HCEC 1CT (cell line): ENCODE data around the gene CYLD.

Experiments
- DNase-seq: peaks from one replicate; pipeline ENCODE4 v3.0.0-alpha.2; 2017

The CYLD gene

DNA sequence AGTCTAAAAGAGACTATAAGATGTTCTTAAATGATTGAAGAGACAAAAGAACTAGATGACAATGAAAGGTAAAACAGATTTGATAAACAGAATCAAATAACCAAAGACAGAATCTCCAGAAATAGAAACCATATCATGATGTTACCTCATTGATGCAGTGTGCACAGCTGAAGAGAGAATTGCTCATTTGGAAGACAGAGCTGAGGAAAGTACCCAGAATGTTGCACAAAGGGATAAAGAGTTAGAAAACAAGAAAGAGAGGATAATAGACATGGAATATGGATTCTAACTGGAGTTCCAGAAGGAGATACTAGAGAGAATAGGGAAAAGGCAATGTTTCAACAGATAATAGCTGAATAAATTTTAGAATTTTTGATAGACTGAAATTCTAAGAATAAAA lies 47.9 kb downstream of the CYLD start:
- no peak for DNase-seq

DNA sequence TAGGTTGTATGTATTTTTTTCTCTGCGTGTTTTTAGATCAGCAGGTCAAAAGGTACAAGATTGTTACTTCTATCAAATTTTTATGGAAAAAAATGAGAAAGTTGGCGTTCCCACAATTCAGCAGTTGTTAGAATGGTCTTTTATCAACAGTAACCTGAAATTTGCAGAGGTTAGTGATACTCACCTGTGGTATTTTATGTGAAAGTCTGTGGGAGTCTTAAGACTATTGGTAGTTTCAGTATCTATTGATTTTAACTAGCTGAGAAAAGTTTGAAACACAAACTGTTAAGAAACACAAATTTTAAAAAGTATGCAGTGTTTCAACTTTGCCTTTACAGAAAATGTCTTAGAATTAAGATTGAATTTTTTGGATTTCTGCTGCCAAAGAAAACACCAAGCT lies 49.6 kb downstream of the CYLD start:
- no peak for DNase-seq

DNA sequence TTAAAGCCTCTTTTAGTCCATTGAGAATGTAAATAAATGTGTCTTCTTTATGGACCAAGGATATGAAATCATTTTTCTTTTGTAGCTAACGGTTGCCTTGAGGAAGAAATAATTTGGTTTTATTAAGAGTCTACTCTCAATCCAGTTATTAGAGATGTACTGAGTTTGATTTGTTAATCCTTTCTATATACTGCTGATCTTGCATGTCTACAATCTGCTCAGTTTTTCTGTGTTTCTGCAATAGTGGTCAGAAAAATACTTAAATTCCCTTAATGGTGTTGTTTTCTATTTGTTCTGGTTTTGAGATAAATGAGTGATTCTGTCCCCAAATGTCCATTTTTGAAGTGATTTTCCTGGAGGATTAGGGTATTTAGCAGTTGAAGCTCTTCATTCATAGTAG lies 54.9 kb downstream of the CYLD start:
- no peak for DNase-seq

DNA sequence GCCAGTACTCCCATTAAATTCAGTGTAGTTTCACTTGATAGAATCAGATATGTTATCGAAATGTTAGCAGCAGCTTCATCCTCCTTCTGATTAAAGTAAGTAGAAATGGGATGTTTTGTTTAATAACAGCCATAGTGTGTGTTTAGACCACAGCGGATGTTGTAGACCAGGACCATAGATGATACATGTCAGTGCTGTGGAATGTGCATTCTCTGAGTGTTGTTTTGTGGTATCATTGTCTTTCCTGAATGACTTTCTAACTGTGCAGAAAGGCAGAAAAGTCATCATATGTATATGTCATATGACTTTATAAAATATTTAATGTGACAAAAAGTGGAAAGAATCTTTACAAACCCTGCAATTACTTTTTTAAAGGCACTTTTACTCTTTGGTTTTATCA lies 55.6 kb downstream of the CYLD start:
- peak; percentile 53 for DNase-seq

DNA sequence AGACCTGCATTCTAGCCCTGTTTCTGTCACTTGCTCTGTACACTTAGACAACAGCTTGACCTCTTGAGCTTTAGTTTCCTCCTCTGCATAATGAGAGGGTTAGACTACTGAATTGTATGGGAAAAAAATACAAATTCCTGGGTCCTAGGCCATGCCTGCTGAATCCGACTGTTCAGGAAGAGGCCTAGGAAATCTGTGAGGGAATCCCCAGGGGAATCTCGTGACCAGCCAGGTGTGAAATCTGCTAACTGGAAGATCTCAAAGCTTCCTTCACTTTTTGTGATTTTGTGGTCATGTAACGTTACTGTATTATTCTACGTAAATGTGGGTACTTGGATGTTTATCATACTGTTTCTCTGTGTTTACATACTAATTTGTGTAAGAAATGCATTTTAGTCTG lies 58.2 kb downstream of the CYLD start:
- DNase-seq: no peak

DNA sequence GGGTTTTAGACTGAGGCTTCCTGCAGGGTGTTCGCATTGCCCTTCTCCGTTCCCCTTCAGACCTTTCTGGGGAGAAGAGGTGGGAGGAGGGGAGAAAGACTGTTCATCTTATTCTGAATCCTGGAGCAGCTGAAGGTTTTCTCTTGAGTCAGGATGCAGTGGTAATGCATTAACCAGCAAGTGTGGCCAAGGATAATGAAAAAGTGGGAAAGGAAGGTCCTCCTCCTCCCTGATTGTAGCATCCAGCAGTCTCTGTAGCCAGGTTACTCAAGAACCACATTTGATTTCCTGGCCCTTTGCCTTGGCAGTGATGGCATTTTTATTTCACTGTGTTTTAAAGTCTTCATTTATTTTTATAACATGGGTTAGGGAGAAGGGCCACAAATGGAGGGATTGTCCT lies 59.1 kb downstream of the CYLD start:
- DNase-seq: no peak

DNA sequence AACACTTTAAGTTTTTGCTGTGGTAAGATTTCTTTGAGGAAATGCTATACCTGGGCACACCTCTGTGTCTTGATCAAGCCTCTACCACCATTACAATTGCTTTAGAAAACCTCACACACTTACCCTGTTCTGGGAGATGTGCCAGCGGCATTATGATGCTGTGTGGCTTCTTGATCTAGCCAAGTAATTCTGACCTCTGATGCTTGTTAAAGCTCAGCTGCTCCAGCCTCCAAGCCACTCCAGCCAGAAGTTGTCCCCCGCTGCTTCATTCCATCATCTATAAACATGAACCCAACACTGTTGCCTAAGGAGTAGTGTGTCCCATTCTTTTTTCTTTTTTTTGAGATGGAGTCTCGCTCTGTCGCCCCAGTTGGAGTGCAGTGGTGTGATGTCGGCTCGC lies 60.1 kb downstream of the CYLD start:
- peak; percentile 11 for DNase-seq

DNA sequence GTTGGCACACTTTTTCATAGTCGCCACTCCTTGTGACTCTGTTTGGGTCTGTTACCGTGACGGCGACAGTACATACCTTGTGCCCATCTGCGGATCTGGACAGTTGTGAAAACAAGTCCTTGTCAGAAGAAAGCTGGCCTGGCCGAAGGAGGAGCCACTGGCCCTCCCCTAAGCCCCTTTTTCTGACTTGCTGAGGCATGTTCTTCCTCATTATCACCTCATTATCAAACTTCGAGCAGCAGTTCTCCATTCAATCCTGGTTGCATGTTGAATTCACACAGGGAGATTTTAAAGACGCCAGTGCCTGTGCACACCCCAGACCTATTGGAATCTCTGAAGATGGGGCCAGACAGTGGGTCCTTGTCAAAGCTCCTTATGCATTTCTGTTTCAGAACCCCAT lies 61.1 kb downstream of the CYLD start:
- no peak for DNase-seq

DNA sequence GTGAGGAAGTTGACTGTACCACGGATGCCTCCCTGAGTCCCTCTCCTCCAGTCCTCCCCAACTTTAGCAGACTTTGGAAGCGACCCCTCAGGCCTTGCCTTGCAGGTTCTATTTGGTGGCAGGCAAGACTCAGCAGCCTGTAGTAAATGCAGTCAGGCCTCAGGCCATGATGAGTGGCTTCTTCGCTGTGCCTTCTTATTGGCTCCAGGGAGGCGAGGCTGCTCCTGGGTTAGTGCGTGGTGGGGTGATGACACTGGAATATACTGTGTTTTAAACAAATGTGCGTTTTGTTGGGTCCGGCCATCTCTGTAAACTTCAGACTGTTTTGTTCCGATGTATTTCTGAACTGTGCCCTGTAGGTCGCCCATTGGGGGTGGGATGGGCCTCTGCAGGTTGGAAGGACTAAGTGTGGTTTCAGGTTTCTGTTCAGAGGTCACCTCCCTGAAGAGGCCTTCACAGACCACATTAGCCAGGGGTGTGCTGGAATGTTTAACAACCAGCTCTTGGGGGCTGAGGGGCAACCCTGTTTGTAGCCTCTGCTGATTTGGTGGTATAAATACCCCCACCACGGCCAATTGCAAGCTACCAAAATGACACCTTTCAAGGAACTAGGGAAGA lies 62.5 kb downstream of the CYLD start:
- DNase-seq: no peak

DNA sequence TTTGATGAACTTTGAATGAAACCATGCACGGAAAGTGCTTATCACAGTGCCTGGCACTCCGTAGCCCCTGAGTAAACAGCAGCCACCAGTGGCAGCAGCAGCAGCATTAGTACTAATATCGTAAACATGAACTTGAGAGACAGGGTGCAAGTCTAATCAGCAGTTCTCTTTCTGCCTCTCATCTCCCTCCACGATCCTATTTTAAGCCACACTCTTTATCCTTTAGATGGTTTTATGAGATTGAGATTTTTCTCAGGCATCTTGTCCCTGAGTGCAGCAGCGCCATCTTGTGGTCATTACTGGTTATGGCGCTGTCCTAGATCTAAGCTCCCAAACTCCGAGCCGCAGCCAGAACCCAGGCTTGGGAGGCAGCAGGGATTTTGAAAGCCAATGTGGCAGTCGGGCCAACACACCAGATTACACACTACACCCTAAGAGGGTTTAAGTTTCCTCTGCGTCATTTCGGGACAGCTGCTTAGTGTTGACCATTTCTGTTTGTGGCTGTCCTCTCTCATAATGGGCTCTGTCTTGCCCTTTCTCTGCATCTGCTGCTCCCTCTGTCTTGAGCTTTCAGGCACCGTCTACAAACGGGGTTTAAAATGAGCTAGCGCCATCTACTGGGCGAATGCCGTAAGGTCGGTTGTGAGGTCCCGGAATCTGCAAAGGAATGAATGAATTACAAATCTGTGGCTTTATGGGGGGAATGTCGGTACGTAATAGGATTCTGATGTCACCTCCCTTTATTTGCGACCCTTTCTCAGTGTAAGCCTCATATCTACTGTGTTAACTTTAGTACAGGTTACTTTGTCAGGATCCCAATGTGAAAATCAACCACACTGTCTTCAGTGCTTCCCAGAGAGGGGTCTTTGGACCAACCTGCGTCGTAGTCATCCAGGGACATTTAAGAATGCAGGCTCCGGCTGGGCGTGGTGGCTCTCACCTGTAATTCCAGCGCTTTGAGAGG lies 64.5 kb downstream of the CYLD start:
- DNase-seq: peak; percentile 77

DNA sequence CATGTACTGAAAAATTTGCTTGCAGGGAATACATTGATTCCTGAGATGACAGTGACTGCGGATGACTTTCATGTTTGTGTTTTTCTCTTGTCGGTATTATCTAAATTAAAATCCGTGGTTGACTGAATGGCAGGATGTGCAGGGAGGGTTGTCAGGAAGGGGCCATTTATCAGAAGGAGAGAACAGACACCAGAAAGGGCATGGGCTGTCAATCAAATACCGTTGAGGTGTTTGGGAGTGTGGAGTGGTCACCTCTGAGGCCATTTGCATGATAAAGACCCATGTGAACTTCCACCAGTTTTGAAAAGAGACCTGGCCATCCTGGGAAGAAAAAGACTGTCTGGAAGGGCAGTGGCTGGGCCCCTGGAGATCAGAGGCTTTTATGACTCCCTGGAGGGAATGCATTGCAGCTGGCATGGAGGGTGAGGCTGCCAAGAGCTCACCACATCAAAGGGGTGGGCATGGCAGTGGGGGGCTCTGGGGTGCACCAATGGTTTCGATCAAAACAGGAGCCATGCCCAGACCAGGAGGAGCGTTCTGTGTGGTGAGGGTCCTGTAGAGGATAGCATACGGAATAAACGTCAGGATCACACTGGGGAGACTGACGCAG lies 67.1 kb downstream of the CYLD start:
- no peak for DNase-seq

DNA sequence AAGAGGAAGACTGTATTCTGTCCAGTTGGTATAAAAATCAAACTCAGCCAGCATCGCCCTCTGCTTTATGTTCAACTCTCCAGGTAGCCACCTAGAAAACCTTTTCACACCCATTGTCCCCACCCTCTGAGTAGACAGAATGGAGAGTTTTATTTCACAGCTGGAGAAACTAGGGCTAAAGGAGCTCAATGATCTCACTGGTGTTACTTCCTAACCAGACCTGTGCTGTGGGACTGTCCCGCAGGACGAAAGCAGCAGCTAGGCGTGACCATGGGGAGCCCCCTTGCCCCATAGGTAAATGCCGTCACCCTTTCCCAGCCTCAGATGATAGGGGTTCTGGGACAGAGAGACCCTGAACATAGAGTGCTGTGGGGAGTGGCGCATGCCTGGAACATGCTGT lies 67.7 kb downstream of the CYLD start:
- DNase-seq: no peak

DNA sequence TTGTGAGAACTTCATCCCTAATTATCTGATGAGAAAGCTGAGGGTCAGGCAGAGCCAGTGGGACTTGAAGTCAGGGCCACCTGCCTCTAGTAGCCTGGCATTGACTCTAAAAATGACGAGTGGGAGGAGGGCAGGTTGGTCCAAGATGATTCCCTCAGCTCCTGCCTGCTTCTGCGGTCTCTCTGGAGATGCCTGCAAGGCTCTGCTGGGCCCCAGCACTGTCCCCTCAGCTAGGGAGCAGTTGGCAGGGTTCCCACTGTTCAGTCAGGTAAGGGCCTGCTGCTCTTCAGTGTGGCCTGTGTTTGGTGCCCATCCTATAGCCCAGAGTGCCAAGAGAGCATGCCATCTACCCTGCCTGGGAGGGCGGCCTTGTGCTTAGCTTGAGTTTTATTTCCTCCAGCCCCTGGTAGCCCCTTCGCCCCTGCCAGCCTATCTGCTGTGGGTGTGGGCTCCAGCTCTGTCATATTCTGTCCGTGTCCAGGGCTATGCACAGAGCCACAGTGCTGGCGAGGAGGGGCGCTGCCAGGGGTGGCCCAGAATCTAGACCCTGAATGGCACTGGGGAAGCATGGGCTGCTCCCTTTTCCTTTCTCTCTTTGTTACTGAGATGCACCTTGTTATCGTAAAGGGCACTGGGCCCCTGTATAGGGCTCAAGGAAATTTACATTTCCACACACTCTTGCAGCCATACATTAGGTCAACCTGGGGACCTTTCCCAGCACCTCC lies 68.5 kb downstream of the CYLD start:
- no peak for DNase-seq

DNA sequence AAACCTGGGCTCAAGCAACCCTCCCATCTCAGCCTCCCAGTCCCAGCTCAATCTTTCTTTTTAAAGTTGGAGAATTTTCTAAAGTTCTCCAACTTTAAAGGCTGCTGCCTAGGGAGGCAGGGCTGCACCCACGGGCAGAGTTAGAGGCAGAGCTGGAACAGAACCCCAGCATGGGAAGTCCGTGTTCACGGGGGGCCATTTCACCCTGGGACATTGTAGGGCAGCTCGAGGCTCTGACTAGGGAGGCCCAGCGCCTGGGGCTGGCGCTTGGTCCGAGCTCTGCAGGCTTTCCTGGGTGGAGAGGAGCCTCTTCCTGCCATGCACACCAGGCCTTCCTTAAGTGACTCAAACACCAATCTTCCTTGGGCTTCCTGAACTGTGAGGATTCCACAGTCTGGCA lies 70.2 kb downstream of the CYLD start:
- DNase-seq: no peak

DNA sequence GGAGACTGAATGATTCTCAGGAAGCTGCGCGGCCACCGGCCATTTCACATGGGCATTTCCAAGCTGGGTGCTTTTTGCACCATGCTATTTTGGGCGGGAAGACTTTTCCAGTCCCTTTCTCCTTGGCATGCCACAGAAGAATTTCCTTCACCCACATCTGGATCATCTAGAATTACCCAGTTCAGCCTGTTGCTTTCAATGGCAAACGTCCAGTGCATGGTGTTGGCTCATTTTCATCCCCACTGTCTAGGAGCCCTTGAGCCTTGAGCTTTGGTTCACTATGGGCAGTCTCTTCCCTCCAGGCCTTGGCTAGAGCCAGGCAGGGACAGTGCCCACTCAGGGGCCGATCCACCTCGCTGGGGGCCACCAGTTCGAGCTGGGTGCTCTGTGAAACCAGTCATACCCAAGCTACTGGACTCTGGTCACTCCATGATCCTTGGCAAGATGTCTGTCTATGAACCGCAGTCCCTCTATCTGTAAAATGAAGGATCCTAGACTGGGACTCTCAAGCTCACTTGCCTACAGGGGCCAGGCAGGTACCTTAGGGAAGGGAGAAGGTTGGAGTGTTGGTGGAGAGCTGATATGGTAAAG lies 71.1 kb downstream of the CYLD start:
- DNase-seq: no peak

DNA sequence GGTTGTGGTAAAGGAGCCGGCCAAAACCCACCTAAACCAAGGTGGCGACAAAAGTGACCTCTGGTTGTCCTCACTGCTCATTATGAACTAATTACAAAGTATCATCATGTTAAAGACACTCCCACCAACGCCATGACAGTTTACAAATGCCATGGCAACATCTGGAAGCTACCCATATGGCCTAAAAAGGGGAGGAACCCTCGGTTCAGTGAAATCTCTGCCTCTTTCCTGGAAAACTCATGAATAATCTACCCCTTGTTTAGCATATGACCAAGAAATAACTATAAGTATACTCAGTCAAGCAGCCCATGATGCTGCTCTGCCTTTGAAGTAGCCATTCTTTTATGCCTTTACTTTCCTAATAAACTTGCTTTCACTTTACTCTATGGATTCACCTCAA lies 72.2 kb downstream of the CYLD start:
- DNase-seq: no peak

DNA sequence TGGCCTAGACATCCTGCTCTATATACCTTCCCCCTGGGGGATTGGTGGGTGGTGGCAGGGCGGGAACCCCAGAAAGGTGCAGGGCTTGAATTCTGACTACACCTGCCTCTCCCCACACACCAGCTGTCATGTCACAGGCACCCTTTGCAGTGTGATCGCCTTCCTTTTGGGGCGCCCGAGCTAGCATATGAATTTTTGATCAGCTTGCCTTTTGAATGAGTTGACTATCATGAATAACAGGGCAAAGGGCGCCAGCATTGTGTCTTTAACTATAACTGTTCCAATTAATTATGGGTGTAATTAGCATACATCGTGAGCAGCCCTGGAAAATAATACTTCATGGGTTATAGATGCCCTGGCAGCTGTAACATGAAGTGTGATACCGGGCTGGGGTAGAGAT lies 72.7 kb downstream of the CYLD start:
- no peak for DNase-seq

DNA sequence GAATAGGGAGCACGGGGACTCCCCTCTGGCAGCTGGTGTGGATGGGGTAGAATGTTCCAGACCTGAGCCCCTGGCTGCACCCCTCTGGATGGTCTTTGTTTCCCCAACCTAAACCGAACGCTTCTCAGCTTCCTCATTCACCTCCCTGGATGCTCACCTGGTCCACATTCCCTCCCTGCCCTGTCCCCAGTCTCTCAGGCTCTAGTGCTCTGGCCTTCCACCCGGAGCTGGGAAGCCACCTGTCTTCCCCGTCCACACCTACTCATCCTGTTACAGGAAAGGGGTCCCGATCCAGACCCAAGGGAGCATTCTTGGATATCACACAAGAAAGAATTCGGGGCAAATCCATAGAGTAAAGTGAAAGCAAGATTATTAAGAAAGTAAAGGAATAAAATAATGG lies 73.5 kb downstream of the CYLD start:
- DNase-seq: no peak

DNA sequence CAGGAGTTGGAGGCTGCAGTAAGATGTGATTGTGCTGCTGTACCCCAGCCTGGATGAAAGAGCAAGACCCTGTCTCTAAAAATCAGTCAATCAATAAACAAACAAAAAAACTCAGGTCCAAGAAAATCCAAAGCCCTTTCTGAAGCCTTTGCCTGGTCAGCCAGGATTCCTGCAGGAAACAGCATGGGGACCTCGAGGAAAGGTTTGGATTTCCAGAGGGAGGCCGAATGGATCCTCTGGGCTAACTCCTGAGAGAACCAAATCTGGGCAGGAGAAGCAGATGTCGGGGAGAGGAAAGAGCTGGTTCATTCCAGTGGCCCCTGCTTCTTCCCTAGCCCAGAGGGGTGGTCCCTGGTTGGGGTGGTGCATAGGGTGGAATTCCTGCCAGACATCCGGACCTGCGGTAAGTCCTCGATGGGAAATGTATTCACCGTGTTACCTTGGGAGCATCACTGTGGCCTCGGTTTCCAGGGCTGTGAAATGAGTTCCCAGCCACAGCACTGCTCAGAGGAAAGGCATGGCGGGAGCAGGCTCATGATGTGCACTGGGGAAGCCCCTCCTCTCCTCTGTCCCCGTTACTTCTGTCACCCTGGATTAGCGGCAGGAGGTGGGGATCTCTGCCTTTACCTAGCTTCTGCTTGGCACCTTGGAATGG lies 75.1 kb downstream of the CYLD start:
- no peak for DNase-seq

DNA sequence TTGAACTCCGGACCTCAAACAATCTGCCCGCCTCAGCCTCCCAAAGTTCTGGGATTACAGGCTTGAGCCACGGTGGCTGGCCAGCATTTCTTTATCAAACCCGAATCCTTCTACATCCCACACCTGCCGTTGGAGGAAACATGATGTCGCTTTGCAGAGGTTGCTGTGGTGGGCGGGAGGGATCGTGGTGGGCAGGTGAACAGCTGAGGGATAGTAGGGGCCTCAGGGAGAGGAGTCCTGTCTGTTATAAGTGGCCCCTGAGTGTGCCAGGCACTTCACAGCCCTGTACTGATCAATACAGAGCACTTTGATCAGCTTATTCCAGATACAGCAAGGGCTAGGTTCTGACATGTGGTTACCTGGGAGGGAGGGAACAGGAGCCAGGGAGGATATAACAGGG lies 76.5 kb downstream of the CYLD start:
- no peak for DNase-seq

DNA sequence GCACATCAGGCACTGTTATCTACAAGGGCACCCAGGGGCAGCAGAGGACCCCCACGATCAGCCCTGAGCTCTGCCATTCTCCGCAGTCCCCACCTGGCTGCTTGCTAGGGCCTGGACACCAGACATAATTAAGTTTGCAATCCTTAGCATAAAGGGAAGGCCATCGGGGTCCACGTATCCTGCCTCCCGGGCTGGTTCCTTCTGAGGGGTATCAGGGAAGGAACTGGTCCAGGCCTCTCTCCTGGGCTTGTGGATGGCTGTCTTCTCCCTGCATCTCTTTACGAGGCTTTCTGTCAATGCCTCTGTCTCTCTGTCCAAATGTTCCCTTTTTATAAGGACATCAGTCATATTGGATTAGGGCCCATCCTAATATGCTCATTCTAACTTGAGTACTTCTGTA lies 77.8 kb downstream of the CYLD start:
- DNase-seq: no peak

DNA sequence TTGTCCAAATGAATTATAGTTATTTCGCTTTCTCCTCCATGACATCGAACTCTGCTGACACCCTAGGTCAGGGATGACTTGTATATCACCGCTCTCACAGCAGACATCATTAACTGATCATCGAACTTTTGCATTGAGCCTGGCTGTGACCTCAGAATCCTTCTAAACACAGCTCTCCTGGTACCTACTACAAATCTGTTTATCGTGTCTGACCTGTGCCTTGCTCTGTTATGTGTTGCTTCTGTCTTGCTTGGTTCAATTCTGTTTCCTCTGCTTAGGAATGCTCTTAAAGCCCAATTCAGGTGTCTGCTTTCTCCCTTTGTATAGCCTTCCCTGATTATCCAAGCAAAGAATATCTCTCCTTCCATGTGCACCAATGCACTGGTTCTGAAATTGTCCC lies 78.3 kb downstream of the CYLD start:
- no peak for DNase-seq

DNA sequence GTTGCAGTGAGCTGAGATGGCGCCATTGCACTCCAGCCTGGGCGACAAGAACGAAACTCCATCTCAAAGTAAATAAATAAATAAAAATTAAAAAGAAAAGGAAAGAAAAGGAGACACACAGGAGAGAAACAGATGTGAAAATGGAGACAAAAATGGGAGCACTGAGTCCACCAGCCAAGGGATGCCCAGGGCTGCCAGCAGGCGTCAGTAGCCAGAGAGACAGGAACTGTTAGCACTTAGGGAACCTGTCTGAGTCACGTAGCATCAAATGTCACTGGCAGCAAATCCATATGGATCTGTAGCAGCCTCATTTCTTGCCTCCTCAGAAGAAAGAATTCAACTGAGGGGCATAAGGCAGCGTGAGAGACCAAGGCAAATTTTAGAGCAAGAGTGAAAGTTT lies 79.7 kb downstream of the CYLD start:
- peak; percentile 44 for DNase-seq
